SU-DHL-6 (cell line): ENCODE data around the gene IGFBP7.

ENCODE experiments used
- H2AFZ ChIP-seq: fragments of 200-600 bp; sonication (generic); 2 replicates; pipeline ENCODE4 v1.6.1; 2014; ENCODE audit warnings: low read depth, mild to moderate bottlenecking, moderate library complexity, mixed read lengths, antibody characterized with exemption, low read length; ENCODE audit not compliant: severe bottlenecking
- H3F3A ChIP-seq: fragments of 200-600 bp; shearing (Covaris generic); 2 replicates; pipeline ENCODE4 v1.6.0; 2016; ENCODE audit warnings: antibody characterized with exemption, mild to moderate bottlenecking; ENCODE audit not compliant: insufficient read depth
- H3K27ac ChIP-seq: fragments of 200-600 bp; sonication (generic); 2 replicates; pipeline ENCODE4 v1.5.1; 2016; ENCODE audit warnings: low read depth, mild to moderate bottlenecking, low read length, moderate library complexity, mixed read lengths
- H3K27me3 ChIP-seq: fragments of 200-600 bp; sonication (generic), shearing (Covaris generic); 2 replicates; pipeline ENCODE4 v1.6.0; 2014; ENCODE audit warnings: mild to moderate bottlenecking, low read length
- H3K36me3 ChIP-seq: fragments of 200-600 bp; sonication (generic); 2 replicates; pipeline ENCODE4 v1.6.1; 2014; ENCODE audit warnings: mild to moderate bottlenecking, low read length, mixed read lengths
- H3K4me2 ChIP-seq: fragments of 300-600, 200-600 bp; shearing (Covaris generic), sonication (generic); 2 replicates; pipeline ENCODE4 v1.6.0; 2014; ENCODE audit warnings: low read length, low read depth, mild to moderate bottlenecking; ENCODE audit not compliant: poor library complexity, severe bottlenecking
- H3K4me3 ChIP-seq: fragments of 200-600 bp; sonication (generic); 2 replicates; pipeline ENCODE4 v1.5.1; 2014; ENCODE audit warnings: antibody characterized with exemption, low read length, mild to moderate bottlenecking, mixed read lengths; ENCODE audit not compliant: insufficient read depth, poor library complexity, severe bottlenecking
- H3K79me2 ChIP-seq: fragments of 200-600 bp; sonication (generic); 2 replicates; pipeline ENCODE4 v1.6.1; 2014; ENCODE audit warnings: mild to moderate bottlenecking, low read length, moderate library complexity; ENCODE audit not compliant: insufficient read depth
- H3K9ac ChIP-seq: fragments of 200-600 bp; sonication (generic); 2 replicates; pipeline ENCODE4 v1.7.0; 2014; ENCODE audit warnings: mild to moderate bottlenecking, low read length
- H3K9me2 ChIP-seq: fragments of 200-600 bp; sonication (generic); replicated peaks from 2 replicates; pipeline ENCODE4 v1.6.1; 2014; ENCODE audit warnings: low read length; ENCODE audit not compliant: insufficient read depth
- H3K9me3 ChIP-seq: fragments of 200-600 bp; sonication (generic); 2 replicates; pipeline ENCODE4 v1.6.1; 2014; ENCODE audit warnings: low read length, mixed read lengths; ENCODE audit not compliant: insufficient read depth
- H4K20me1 ChIP-seq: fragments of 200-600 bp; sonication (generic); 2 replicates; pipeline ENCODE4 v1.6.1; 2014; ENCODE audit warnings: low read depth, mild to moderate bottlenecking, antibody characterized with exemption, low read length, moderate library complexity, mixed read lengths
- EZH2phosphoT487 ChIP-seq: fragments of 200-600 bp; sonication (generic), shearing (Covaris generic); conservative IDR thresholded peaks from 2 replicates; pipeline ENCODE4 v1.6.1; 2018; ENCODE audit warnings: mild to moderate bottlenecking, antibody characterized with exemption, low read length, moderate library complexity, mixed read lengths
- TF ChIP-seq, protein P1 (sequence below): fragments of 200-600 bp; sonication (generic); IDR thresholded peaks from one replicate; pipeline ENCODE4 v1.5.1; 2017; ENCODE audit warnings: antibody characterized with exemption, mild to moderate bottlenecking, low read length, moderate library complexity; ENCODE audit not compliant: insufficient read depth, poor library complexity, severe bottlenecking

Gene IGFBP7

DNA sequence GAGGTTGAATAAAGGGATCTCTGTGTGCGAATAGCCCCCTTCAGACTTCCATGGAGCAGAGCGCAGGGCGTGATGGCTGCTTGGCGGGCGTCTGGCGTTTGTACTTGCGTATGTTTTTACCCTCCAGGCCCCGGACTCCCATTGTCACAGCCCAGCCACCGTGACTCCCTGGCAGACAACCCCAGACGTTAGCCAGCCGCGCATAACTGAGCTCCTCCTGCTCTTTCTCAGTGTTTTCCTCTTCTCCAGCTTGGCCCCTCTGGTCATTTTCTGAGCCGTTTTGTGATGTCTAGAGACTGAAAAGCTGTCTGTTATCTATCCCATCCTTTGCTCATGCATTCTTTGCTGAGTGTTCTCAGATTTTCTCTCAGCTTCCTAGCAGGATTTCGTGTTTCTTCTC lies 54.3 kb downstream of the IGFBP7 start:
- Histone ChIP-seq H4K20me1 (no peaks in the 10 kb centered on the region), H3K79me2 (no peaks in the 10 kb centered on the region), H3K27me3 (no peaks in the 10 kb centered on the region), H3K9me2 (no peaks in the 10 kb centered on the region), H3K36me3 (no peaks in the 10 kb centered on the region), H3K27ac (no peak overlapping the region), H3K9me3 (no peaks in the 10 kb centered on the region), H3K9ac (no peak overlapping the region), H2AFZ (no peak overlapping the region), H3K4me2 (no peak overlapping the region), H3F3A (no peaks in the 10 kb centered on the region), H3K4me3 (no peak overlapping the region)
- TF ChIP-seq, protein P1, sequence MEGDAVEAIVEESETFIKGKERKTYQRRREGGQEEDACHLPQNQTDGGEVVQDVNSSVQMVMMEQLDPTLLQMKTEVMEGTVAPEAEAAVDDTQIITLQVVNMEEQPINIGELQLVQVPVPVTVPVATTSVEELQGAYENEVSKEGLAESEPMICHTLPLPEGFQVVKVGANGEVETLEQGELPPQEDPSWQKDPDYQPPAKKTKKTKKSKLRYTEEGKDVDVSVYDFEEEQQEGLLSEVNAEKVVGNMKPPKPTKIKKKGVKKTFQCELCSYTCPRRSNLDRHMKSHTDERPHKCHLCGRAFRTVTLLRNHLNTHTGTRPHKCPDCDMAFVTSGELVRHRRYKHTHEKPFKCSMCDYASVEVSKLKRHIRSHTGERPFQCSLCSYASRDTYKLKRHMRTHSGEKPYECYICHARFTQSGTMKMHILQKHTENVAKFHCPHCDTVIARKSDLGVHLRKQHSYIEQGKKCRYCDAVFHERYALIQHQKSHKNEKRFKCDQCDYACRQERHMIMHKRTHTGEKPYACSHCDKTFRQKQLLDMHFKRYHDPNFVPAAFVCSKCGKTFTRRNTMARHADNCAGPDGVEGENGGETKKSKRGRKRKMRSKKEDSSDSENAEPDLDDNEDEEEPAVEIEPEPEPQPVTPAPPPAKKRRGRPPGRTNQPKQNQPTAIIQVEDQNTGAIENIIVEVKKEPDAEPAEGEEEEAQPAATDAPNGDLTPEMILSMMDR = no peak
- TF ChIP-seq EZH2phosphoT487 = no peak

- H3F3A ChIP-seq = no peaks in the 10 kb centered on the region
- H3K9me2 ChIP-seq = no peaks in the 10 kb centered on the region
- no peaks in the 10 kb centered on the region for H3K27me3 ChIP-seq
- H3K9me3 ChIP-seq = no peaks in the 10 kb centered on the region
- H3K27ac ChIP-seq = no peak overlapping the region
- H3K79me2 ChIP-seq = no peaks in the 10 kb centered on the region
- H3K4me2 ChIP-seq = no peak overlapping the region
- H2AFZ ChIP-seq = no peak overlapping the region
- H3K36me3 ChIP-seq = no peaks in the 10 kb centered on the region
- no peaks in the 10 kb centered on the region for H4K20me1 ChIP-seq
- H3K9ac ChIP-seq = no peak overlapping the region
- TF ChIP-seq, protein P1 = no peak
- TF ChIP-seq EZH2phosphoT487 = no peak
- H3K4me3 ChIP-seq = no peak overlapping the region
Observed at GRCh38 chr4:57053508-57053907, 56.7 kb downstream of the IGFBP7 start.

DNA sequence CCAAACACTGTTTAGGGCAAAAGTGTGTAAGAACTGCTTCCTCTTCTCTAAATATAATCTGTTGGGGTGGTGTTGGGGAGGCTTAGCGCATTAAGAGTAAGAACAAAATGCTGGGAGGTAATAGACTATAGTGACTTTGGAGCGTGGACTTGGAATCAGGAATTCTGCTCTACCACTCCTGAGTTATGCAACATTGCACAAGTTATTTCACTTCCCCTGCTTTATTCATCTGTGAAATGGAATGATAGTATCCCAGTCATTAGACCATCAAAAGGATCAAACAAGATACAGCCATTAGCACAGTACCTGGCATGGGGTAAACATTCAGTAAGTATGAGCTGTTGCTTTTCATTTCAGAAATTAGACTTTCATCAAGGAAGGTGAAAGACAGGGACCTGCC lies 58.7 kb downstream of the IGFBP7 start:
- Histone ChIP-seq H3K36me3 (no peaks in the 10 kb centered on the region), H3K9ac (no peak overlapping the region), H3K27me3 (no peaks in the 10 kb centered on the region), H2AFZ (no peak overlapping the region), H3K79me2 (no peaks in the 10 kb centered on the region), H3K4me2 (no peak overlapping the region), H3F3A (no peaks in the 10 kb centered on the region), H4K20me1 (no peaks in the 10 kb centered on the region), H3K9me2 (no peaks in the 10 kb centered on the region), H3K27ac (no peak overlapping the region), H3K4me3 (no peak overlapping the region), H3K9me3 (no peaks in the 10 kb centered on the region)
- TF ChIP-seq EZH2phosphoT487 = no peak
- TF ChIP-seq, protein P1 = no peak
